ENCODE data around the gene OR2V2.
"Not testable (repeated sequence)": the region's sequence is repeated elsewhere in the genome, so short reads cannot be mapped to it uniquely, and the experiment has no call there.

The OR2V2 gene

DNA sequence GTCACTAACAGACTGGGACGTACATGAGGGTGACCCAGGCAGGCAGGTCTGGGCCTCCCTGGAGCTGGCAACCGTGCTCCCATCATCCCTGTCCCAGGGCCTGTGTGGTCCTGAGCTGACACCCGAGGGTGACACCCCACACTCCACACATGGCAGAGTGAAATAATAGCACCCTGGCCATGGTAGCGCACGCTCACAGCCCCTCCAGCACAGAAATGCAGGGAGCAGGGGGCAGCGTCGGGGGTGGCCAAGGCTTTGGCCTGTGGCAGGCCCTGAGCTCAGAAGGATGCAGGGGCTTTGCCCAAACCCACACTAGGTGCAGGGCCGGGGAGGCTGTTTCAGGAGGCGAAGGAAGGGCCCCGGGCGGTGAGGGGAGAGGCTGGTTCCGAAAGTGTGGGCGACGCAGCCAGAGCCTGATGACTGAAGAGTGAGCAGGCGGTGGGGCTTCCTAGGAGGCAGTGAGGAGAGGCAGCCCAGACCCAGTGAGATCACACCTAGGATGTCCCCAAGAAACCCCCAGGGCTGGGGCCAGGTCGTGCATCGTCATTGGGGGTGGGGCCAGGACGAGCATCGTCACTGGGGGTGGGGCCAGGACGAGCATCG lies 12.9 kb downstream of the OR2V2 start:
- no peak for DNase-seq (ENCODE audit: low read depth)

DNA sequence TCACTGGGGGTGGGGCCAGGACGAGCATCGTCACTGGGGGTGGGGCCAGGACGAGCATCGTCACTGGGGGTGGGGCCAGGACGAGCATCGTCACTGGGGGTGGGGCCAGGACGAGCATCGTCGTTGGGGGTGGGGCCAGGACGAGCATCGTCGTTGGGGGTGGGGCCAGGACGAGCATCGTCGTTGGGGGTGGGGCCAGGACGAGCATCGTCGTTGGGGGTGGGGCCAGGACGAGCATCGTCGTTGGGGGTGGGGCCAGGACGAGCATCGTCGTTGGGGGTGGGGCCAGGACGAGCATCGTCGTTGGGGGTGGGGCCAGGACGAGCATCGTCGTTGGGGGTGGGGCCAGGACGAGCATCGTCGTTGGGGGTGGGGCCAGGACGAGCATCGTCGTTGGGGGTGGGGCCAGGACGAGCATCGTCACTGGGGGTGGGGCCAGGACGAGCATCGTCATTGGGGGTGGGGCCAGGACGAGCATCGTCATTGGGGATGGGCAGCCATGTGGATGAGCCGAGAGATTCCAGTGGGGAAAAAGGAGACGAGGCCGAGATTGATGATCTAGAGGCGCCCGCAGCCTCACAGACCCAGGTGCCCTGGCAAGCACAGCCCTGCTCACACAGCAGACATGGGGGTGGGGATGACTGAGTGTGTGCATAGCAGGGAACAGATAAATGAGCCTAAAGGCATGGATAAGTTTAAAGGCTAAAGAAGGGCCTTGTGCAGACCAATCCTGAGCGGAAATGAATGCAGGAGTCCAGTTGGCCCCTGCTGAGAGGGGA lies 13.6 kb downstream of the OR2V2 start:
- not testable (repeated sequence) for H3K4me3 ChIP-seq (ENCODE audit: low read depth, low read length); DNase-seq (ENCODE audit: low read depth)

More for the DNA sequence above, 12.9 kb downstream of the OR2V2 start:
- TF ChIP-seq, protein P1, sequence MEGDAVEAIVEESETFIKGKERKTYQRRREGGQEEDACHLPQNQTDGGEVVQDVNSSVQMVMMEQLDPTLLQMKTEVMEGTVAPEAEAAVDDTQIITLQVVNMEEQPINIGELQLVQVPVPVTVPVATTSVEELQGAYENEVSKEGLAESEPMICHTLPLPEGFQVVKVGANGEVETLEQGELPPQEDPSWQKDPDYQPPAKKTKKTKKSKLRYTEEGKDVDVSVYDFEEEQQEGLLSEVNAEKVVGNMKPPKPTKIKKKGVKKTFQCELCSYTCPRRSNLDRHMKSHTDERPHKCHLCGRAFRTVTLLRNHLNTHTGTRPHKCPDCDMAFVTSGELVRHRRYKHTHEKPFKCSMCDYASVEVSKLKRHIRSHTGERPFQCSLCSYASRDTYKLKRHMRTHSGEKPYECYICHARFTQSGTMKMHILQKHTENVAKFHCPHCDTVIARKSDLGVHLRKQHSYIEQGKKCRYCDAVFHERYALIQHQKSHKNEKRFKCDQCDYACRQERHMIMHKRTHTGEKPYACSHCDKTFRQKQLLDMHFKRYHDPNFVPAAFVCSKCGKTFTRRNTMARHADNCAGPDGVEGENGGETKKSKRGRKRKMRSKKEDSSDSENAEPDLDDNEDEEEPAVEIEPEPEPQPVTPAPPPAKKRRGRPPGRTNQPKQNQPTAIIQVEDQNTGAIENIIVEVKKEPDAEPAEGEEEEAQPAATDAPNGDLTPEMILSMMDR (IDR thresholded peaks at IDR 0.05; ENCODE audit: control insufficient read depth, extremely low read depth, insufficient read depth): no peak
- no peak overlapping the region for H3K4me3 ChIP-seq (ENCODE audit: low read depth, low read length)

DNA sequence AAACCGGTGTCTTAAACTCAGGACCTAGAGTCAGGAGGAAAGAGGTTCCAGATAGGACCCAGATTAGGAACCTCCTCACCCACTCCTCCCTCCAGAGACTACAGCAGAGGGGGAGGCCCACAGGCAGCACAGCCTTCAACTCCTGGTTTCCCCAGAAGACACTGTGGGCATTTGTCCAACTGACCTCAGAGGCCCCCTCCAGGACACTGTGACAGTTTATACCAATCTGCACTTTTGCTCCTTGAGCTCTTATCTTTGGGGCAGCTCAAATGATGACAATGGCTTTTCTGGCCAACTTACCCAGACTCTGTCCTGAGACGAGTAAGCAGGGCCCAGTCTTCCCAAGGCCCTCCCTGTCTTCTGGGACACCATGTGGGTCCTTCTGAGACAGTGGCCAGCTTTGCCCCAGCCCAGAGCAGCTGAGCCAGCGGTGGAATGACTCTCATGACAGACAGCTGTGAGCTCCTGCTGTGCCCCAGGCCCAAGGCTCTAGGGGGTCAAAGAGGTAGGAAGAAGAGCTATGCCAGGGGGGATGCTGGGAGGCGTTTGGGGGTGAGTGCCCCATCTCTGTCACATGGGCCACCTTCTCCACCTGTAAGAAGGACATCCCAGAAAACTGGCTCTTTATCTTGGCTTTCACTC lies 14.3 kb downstream of the OR2V2 start:
- H3K4me3 ChIP-seq (ENCODE audit: low read depth, low read length): no peak overlapping the region
- DNase-seq (ENCODE audit: low read depth): no peak
- TF ChIP-seq, protein P1 (IDR thresholded peaks at IDR 0.05; ENCODE audit: control insufficient read depth, extremely low read depth, insufficient read depth): no peak

DNA sequence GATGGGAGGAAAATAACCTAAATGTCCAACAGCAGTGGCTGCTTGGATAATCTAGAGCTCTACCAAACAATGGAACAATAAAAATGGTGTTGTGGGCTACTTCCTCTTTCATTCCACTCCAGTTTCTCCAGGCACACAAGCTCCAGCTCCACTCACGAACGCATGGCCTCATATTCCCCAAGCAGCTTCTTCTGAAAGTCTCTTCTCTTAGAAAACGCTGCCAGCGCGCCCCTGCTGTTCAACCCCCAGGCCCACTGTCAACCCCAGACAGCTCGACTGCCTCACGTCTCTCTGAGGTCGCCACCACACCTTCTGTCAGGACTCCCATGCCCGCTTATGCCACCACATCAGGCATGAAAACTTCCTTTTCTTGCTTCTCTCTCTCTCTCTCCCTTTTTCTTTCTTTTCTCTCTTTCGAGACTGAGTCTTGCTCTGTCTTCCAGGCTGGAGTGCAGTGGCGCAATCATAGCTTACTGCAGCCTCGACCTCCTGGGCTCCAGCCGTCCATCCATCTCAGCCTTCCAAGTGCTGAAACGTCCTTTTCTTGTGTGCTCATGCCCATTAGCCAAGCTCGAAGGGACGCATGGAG lies 16.2 kb downstream of the OR2V2 start:
- H3K4me3 ChIP-seq (ENCODE audit: low read depth, low read length): no peak overlapping the region
- DNase-seq (ENCODE audit: low read depth): no peak

DNA sequence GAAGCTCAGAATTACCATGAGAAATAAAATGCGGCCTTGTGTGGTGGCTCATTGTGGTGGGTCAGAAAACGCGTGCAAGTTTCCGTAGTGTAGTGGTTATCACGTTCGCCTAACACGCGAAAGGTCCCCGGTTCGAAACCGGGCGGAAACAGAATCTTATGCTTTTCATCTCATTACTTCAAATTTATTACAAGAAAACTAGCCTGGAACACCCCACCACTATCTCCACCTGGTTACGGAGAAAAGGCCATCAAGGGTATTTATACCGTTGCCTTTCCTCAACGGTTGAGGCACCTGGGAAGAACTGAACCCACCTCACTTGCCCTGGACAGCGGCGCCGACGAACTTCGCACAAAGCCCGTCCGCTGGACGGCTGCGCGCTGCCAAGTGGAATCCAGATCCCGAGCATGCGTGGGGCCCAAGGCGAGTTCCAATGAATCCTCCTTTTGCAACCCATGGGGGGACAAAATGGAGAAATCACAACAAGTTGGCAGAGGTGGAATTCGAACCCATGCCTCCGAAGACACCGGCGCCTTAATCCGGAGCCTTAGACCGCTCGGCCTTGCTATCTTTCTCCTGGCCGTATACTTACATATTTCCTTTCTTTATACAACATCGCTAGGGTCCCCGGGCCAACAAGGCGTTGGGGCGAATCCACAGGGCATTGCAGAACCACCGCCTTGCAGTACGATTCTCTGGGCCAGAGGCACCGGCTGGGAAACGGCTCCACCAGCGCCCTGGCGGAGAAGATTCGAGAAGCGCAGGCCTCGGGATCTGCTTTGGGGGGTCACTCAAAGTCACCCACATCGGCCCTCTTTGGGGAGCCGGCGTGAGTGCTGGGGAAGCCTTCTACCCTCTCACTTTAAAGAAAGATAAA lies 16.9 kb downstream of the OR2V2 start:
- H3K4me3 ChIP-seq (ENCODE audit: low read depth, low read length): no peak overlapping the region
- TF ChIP-seq, protein P1 (IDR thresholded peaks at IDR 0.05; ENCODE audit: control insufficient read depth, extremely low read depth, insufficient read depth): no peak

More for the DNA sequence above, 16.2 kb downstream of the OR2V2 start:
- TF ChIP-seq, protein P1 (IDR thresholded peaks at IDR 0.05; ENCODE audit: control insufficient read depth, extremely low read depth, insufficient read depth): no peak

DNA sequence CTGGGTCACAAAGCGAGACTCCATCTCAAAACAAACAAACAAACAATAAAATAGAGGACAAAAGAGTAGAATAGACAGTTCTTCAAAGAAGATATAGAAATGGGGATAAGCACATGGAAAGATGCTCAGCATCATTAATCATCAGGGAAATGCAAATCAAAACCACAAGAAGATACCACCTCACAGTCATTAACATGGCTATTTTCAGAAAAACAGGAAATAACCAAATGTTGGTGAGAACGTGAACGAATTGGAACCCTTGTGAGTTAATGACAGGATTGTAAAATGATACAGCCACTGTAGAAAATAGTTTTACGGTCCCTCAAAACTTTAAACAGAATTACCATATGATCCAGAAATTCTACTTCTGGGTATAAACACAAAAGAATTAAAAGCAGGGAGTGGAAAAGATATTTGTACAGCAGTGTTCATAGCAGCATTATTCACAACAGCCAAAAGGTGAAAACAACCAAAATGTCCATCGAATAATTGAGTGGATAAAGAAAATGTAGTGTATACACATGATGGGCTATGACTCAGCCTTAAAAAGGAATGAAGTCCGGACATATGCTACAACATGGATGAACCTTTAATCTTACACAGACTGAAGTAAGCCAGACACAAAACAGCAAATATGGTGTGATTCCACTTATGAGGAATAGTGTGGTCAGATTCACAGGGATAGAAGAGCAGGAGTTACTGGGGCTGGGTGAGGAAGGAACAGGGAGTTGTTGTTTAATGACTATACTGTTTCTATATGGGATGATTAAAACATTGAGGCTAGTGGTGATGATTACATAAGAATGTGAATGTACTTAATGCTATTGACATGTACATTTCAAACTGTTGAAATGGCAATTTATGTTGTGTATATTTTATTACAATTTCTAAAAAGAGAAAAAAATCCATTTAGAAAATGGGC lies 19.7 kb downstream of the OR2V2 start:
- H3K4me3 ChIP-seq (ENCODE audit: low read depth, low read length): no peak overlapping the region
- DNase-seq (ENCODE audit: low read depth): no peak
- TF ChIP-seq, protein P1 (IDR thresholded peaks at IDR 0.05; ENCODE audit: control insufficient read depth, extremely low read depth, insufficient read depth): no peak

More for the DNA sequence above, 16.9 kb downstream of the OR2V2 start:
- DNase-seq (ENCODE audit: low read depth): no peak
